GM12872 (cell line): ENCODE measurements around the gene TBX3.

Experiments used
- CTCF ChIP-seq: IDR thresholded peaks from 3 replicates; pipeline ENCODE4 v1.5.1; 2011; ENCODE audit warnings: low read depth, mild to moderate bottlenecking, low read length, moderate library complexity; ENCODE audit not compliant: insufficient read depth

TBX3 gene

GRCh38 chr12:114673901-114674250, 10.1 kb downstream of the TBX3 start:
- TF ChIP-seq CTCF = no peak

- no peak for TF ChIP-seq CTCF
Measured at GRCh38 chr12:114673169-114673833, 10.7 kb downstream of the TBX3 start.

GRCh38 chr12:114672817-114673168, 11.2 kb downstream of the TBX3 start:
- no peak for TF ChIP-seq CTCF

GRCh38 chr12:114671443-114672411, 12.2 kb downstream of the TBX3 start:
- no peak for TF ChIP-seq CTCF

GRCh38 chr12:114671066-114671442, 12.9 kb downstream of the TBX3 start:
- no peak for TF ChIP-seq CTCF

GRCh38 chr12:114670291-114670980, 13.5 kb downstream of the TBX3 start:
- TF ChIP-seq CTCF = no peak
